H9 (cell line): ENCODE results near the gene GPC1. TPM values are rescaled to one million over a fixed set of nuclear protein-coding genes. Genes with fewer than 3 reads are reported as not detected.
A peak's percentile ranks its signal among the peaks of the same experiment; 100 is the strongest.

ENCODE experiments used
- DNase-seq: peaks from one replicate; pipeline ENCODE4 v3.0.0-alpha.2; 2017
- H2AFZ ChIP-seq: one replicate; pipeline ENCODE4 v1.6.1; 2013; ENCODE audit warnings: mild to moderate bottlenecking, low read length, control low read depth, moderate library complexity
- H2AK5ac ChIP-seq: 2 replicates; pipeline ENCODE4 v1.6.1; 2013; ENCODE audit warnings: low read length, control low read depth, mixed read lengths; ENCODE audit not compliant: insufficient read length
- H2BK120ac ChIP-seq: one replicate; pipeline ENCODE4 v1.6.1; 2013; ENCODE audit warnings: low read depth, mild to moderate bottlenecking, low read length, control low read depth, inconsistent platforms; ENCODE audit not compliant: poor library complexity, severe bottlenecking
- H2BK12ac ChIP-seq: 2 replicates; pipeline ENCODE4 v1.6.1; 2013; ENCODE audit warnings: low read length, control low read depth, mixed read lengths, low read depth; ENCODE audit not compliant: insufficient read length
- H2BK15ac ChIP-seq: 2 replicates; pipeline ENCODE4 v1.6.1; 2013; ENCODE audit warnings: low read depth, low read length, control low read depth
- H2BK20ac ChIP-seq: one replicate; pipeline ENCODE4 v1.6.1; 2013; ENCODE audit warnings: low read depth, mild to moderate bottlenecking, low read length, control low read depth, inconsistent platforms; ENCODE audit not compliant: poor library complexity, severe bottlenecking
- H2BK5ac ChIP-seq: 2 replicates; pipeline ENCODE4 v1.6.1; 2013; ENCODE audit warnings: low read length, control low read depth, mixed read lengths; ENCODE audit not compliant: insufficient read length
- H3K14ac ChIP-seq: 2 replicates; pipeline ENCODE4 v1.6.1; 2013; ENCODE audit warnings: low read length, control low read depth; ENCODE audit not compliant: insufficient read depth
- H3K18ac ChIP-seq: 2 replicates; pipeline ENCODE4 v1.6.1; 2013; ENCODE audit warnings: low read depth, mild to moderate bottlenecking, mixed read lengths, low read length, control low read depth; ENCODE audit not compliant: insufficient read length
- H3K23ac ChIP-seq: 2 replicates; pipeline ENCODE4 v1.6.1; 2013; ENCODE audit warnings: low read length, control low read depth, mixed read lengths, low read depth; ENCODE audit not compliant: insufficient read length
- H3K23me2 ChIP-seq: 2 replicates; pipeline ENCODE4 v1.6.1; 2013; ENCODE audit warnings: low read depth, mild to moderate bottlenecking, mixed read lengths, low read length, control low read depth; ENCODE audit not compliant: insufficient read length, poor library complexity, severe bottlenecking
- H3K27ac ChIP-seq: 2 replicates; pipeline ENCODE4 v1.5.1; 2013; ENCODE audit warnings: low read length, control low read depth, mixed read lengths, low read depth; ENCODE audit not compliant: insufficient read length
- H3K27me3 ChIP-seq: 2 replicates; pipeline ENCODE4 v1.6.1; 2013; ENCODE audit warnings: low read length, control low read depth, inconsistent platforms; ENCODE audit not compliant: insufficient read depth
- H3K4ac ChIP-seq: 2 replicates; pipeline ENCODE4 v1.6.1; 2013; ENCODE audit warnings: low read depth, mild to moderate bottlenecking, control low read depth, inconsistent platforms, low read length, moderate library complexity
- H3K4me1 ChIP-seq: 2 replicates; pipeline ENCODE4 v1.6.1; 2013; ENCODE audit warnings: low read length, control low read depth, inconsistent platforms; ENCODE audit not compliant: insufficient read depth
- H3K4me2 ChIP-seq: 2 replicates; pipeline ENCODE4 v1.6.1; 2013; ENCODE audit warnings: low read length, control low read depth, mixed read lengths; ENCODE audit not compliant: insufficient read length, insufficient read depth
- H3K56ac ChIP-seq: 2 replicates; pipeline ENCODE4 v1.6.1; 2013; ENCODE audit warnings: low read depth, mild to moderate bottlenecking, mixed read lengths, low read length, control low read depth; ENCODE audit not compliant: insufficient read length
- H3K79me1 ChIP-seq: 2 replicates; pipeline ENCODE4 v1.6.1; 2013; ENCODE audit warnings: low read depth, mild to moderate bottlenecking, moderate library complexity, low read length, control low read depth, inconsistent platforms; ENCODE audit not compliant: insufficient read depth, poor library complexity, severe bottlenecking
- H3K79me2 ChIP-seq: 2 replicates; pipeline ENCODE4 v1.6.1; 2013; ENCODE audit warnings: low read length, control low read depth, inconsistent platforms; ENCODE audit not compliant: insufficient read depth
- H3K9ac ChIP-seq: 2 replicates; pipeline ENCODE4 v1.6.1; 2013; ENCODE audit warnings: low read length, control low read depth, mixed read lengths; ENCODE audit not compliant: insufficient read length; ENCODE audit errors: extremely low read depth
- H3K9me3 ChIP-seq: one replicate; pipeline ENCODE4 v1.6.1; 2013; ENCODE audit warnings: low read depth, low read length, inconsistent platforms; ENCODE audit not compliant: control insufficient read depth
- H3T11ph ChIP-seq: one replicate; pipeline ENCODE4 v1.6.1; 2013; ENCODE audit warnings: mild to moderate bottlenecking, low read length, control low read depth, inconsistent platforms
- H4K20me1 ChIP-seq: one replicate; pipeline ENCODE4 v1.6.1; 2013; ENCODE audit not compliant: control insufficient read depth, insufficient read length, insufficient read depth
- H4K5ac ChIP-seq: 2 replicates; pipeline ENCODE4 v1.6.1; 2013; ENCODE audit warnings: low read depth, mild to moderate bottlenecking, mixed read lengths, low read length, control low read depth; ENCODE audit not compliant: insufficient read length
- H4K8ac ChIP-seq: replicated peaks from 2 replicates; pipeline ENCODE4 v1.6.1; 2013; ENCODE audit warnings: low read length, control low read depth, mixed read lengths, low read depth; ENCODE audit not compliant: insufficient read length
- H4K91ac ChIP-seq: 2 replicates; pipeline ENCODE4 v1.6.1; 2013; ENCODE audit warnings: low read depth, mild to moderate bottlenecking, moderate library complexity, mixed read lengths, low read length, control low read depth; ENCODE audit not compliant: insufficient read length
- H3K27ac Mint-ChIP-seq, 3 experiments: 2 replicates in 2 of 3; 3 replicates in 1 of 3; pipeline ENCODE4 v1.8.0; 2020 to 2021; ENCODE audit warnings: mixed read lengths in 3 of 3, mild to moderate bottlenecking in 1 of 3, moderate library complexity in 1 of 3
- H3K27me3 Mint-ChIP-seq: 2 replicates; pipeline ENCODE4 v1.8.0; 2021; ENCODE audit warnings: low read depth, mild to moderate bottlenecking, moderate library complexity, mixed read lengths
- H3K36me3 Mint-ChIP-seq, 3 experiments: 2 replicates in 2 of 3; 3 replicates in 1 of 3; pipeline ENCODE4 v1.8.0; 2020 to 2021; ENCODE audit warnings: low read depth in 3 of 3, mixed read lengths in 3 of 3; ENCODE audit not compliant: insufficient read depth in 1 of 3
- H3K4me1 Mint-ChIP-seq, 2 experiments: 2 replicates each; pipeline ENCODE4 v1.8.0; 2020; ENCODE audit warnings: mixed read lengths in 2 of 2
- H3K4me3 Mint-ChIP-seq, 2 experiments: 2 replicates in 1 of 2; 3 replicates in 1 of 2; pipeline ENCODE4 v1.8.0; 2020 to 2021; ENCODE audit warnings: mild to moderate bottlenecking in 2 of 2, mixed read lengths in 2 of 2, moderate library complexity in 1 of 2
- H3K9me3 Mint-ChIP-seq, 2 experiments: 2 replicates in 1 of 2; 3 replicates in 1 of 2; pipeline ENCODE4 v1.8.0; 2020; ENCODE audit warnings: mild to moderate bottlenecking in 2 of 2, mixed read lengths in 2 of 2, moderate library complexity in 1 of 2
- WGBS: extraction: QIAGEN DNeasy Blood & Tissue Kit; methylation state at CpG from one replicate; pipeline ENCODE4 v1.1.7; 2013; ENCODE audit warnings: missing lambda C conversion rate, low lambda C conversion rate, mixed read lengths; ENCODE audit not compliant: insufficient read length; ENCODE audit errors: extremely low coverage; 5-methylcytosine and 5-hydroxymethylcytosine counted together
- total RNA-seq: library from RNA; stranded (reverse); gene quantifications from 2 replicates; pipeline ENCODE4 v1.2.1, GENCODE V29; 2021
- TF ChIP-seq, protein P1 (sequence below): fragments of 200-600 bp; sonication (generic); conservative IDR thresholded peaks from 3 replicates; pipeline ENCODE4 v1.8.0; 2021; ENCODE audit warnings: antibody characterized with exemption, mild to moderate bottlenecking

Gene GPC1
- total RNA-seq, 1 experiment from 2014 or later = 39.4 TPM

DNA sequence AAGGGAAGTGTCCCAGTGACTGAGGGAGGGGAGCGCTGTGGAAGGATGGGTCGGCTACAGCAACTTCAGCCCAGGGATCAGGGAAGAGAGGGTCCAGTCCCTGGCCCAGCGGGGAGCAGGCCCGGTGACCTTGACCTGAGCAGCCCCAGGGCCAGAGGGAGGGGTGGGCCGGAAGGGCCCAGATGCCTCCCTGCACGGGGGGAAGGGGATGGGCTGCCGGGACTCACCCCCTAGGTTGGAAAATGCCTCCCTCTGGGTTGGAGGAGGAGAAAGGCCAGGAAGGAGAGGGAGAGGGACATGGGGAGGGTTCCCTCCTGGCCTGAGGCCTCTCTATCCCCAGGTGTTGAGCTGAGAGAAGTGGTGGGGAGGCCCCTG is 19.8 kb downstream of the GPC1 start:
- no peaks in the 10 kb centered on the region for H3K79me2 ChIP-seq
- no peak overlapping the region for H2AFZ ChIP-seq
- H3K4ac ChIP-seq = no peak overlapping the region
- no CpG with 5 or more reads among the region's 7 CpGs for WGBS
- Mint-ChIP-seq H3K4me3 (peak overlapping the region; percentile 72 to 89; a peak in 3 of 5 replicates), H3K27me3 (peaks cover 39% of the 10 kb centered on the region), H3K4me1 (peaks cover 36 to 51% of the 10 kb centered on the region in 2 experiments), H3K27ac (no peak overlapping the region), H3K36me3 (no peaks in the 10 kb centered on the region; a peak in 1 of 7 replicates), H3K9me3 (no peaks in the 10 kb centered on the region)
- TF ChIP-seq, protein P1, sequence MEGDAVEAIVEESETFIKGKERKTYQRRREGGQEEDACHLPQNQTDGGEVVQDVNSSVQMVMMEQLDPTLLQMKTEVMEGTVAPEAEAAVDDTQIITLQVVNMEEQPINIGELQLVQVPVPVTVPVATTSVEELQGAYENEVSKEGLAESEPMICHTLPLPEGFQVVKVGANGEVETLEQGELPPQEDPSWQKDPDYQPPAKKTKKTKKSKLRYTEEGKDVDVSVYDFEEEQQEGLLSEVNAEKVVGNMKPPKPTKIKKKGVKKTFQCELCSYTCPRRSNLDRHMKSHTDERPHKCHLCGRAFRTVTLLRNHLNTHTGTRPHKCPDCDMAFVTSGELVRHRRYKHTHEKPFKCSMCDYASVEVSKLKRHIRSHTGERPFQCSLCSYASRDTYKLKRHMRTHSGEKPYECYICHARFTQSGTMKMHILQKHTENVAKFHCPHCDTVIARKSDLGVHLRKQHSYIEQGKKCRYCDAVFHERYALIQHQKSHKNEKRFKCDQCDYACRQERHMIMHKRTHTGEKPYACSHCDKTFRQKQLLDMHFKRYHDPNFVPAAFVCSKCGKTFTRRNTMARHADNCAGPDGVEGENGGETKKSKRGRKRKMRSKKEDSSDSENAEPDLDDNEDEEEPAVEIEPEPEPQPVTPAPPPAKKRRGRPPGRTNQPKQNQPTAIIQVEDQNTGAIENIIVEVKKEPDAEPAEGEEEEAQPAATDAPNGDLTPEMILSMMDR = no peak
- H3K56ac ChIP-seq = no peak overlapping the region
- no peak for DNase-seq
- H3K18ac ChIP-seq = no peak overlapping the region
- H3T11ph ChIP-seq = no peak overlapping the region
- H3K9me3 ChIP-seq = no peaks in the 10 kb centered on the region
- peaks cover 8% of the 10 kb centered on the region for H3K23me2 ChIP-seq
- no peaks in the 10 kb centered on the region for H4K20me1 ChIP-seq
- H4K5ac ChIP-seq = no peak overlapping the region
- H2BK15ac ChIP-seq = no peak overlapping the region
- no peak overlapping the region for H2BK20ac ChIP-seq
- no peak overlapping the region for H2BK5ac ChIP-seq
- H2BK12ac ChIP-seq = no peak overlapping the region
- H4K8ac ChIP-seq = no peak overlapping the region
- no peak overlapping the region for H3K23ac ChIP-seq
- H3K79me1 ChIP-seq = no peaks in the 10 kb centered on the region
- H3K4me1 ChIP-seq = peaks cover 3% of the 10 kb centered on the region; the same call in 1 of the 2 replicates
- H4K91ac ChIP-seq = no peak overlapping the region
- no peak overlapping the region for H2BK120ac ChIP-seq
- no peak overlapping the region for H2AK5ac ChIP-seq
- H3K27ac ChIP-seq = no peak overlapping the region
- H3K27me3 ChIP-seq = peaks cover 15% of the 10 kb centered on the region; the same call in 1 of the 2 replicates
- H3K4me2 ChIP-seq = peak overlapping the region; percentile 25
- no peak overlapping the region for H3K14ac ChIP-seq
- no peak overlapping the region for H3K9ac ChIP-seq
